Chondrocyte (in vitro differentiated cells): ENCODE data around the gene MOCS1. TPM values are rescaled to one million over a fixed set of nuclear protein-coding genes. Genes with fewer than 3 reads are reported as not detected.

ENCODE experiments used
- DNase-seq: peaks from one replicate; pipeline ENCODE4 v3.0.0; 2021; ENCODE audit warnings: mixed read lengths, low spot score
- H3K27ac Mint-ChIP-seq: one replicate; pipeline ENCODE4 v1.8.0; 2021; ENCODE audit warnings: mild to moderate bottlenecking, moderate library complexity, mixed read lengths; ENCODE audit not compliant: unreplicated experiment
- H3K27me3 Mint-ChIP-seq: 2 replicates; pipeline ENCODE4 v1.8.0; 2021; ENCODE audit warnings: low read depth, mixed read lengths
- H3K36me3 Mint-ChIP-seq: 2 replicates; pipeline ENCODE4 v1.8.0; 2021; ENCODE audit warnings: low read depth, mixed read lengths
- H3K4me1 Mint-ChIP-seq: 2 replicates; pipeline ENCODE4 v1.8.0; 2021; ENCODE audit warnings: low read depth, mild to moderate bottlenecking, mixed read lengths
- H3K4me3 Mint-ChIP-seq: one replicate; pipeline ENCODE4 v1.8.0; 2021; ENCODE audit warnings: mild to moderate bottlenecking, moderate library complexity, mixed read lengths; ENCODE audit not compliant: unreplicated experiment
- H3K9me3 Mint-ChIP-seq: 2 replicates; pipeline ENCODE4 v1.8.0; 2021; ENCODE audit warnings: low read depth, mixed read lengths
- CTCF ChIP-seq: fragments of 200-600 bp; sonication (generic); IDR thresholded peaks from 2 replicates; pipeline ENCODE4 v1.5.0; 2021; ENCODE audit warnings: antibody characterized with exemption, mild to moderate bottlenecking, moderate library complexity
- total RNA-seq: library from RNA; stranded (reverse); gene quantifications from 3 replicates; pipeline ENCODE4 v1.2.1, GENCODE V29; 2021

MOCS1 gene
- total RNA-seq, 1 donor from 2014 or later = 35.2 TPM

GRCh38 chr6:39941820-39942219 is 7.6 kb upstream of the MOCS1 start:
- Mint-ChIP-seq H3K36me3 (no peaks in the 10 kb centered on the region), H3K4me3 (no peak overlapping the region), H3K4me1 (peaks cover 19% of the 10 kb centered on the region), H3K27me3 (no peaks in the 10 kb centered on the region), H3K9me3 (no peaks in the 10 kb centered on the region), H3K27ac (no peak overlapping the region)
- no peak for DNase-seq
- no peak for TF ChIP-seq CTCF

GRCh38 chr6:39941138-39941537 is 6.9 kb upstream of the MOCS1 start:
- Mint-ChIP-seq H3K4me1 (peaks cover 19% of the 10 kb centered on the region), H3K4me3 (no peak overlapping the region), H3K27me3 (no peaks in the 10 kb centered on the region), H3K36me3 (no peaks in the 10 kb centered on the region), H3K27ac (no peak overlapping the region), H3K9me3 (no peaks in the 10 kb centered on the region)
- no peak for TF ChIP-seq CTCF
- no peak for DNase-seq

GRCh38 chr6:39938773-39939654 is 4.8 kb upstream of the MOCS1 start:
- no peak for TF ChIP-seq CTCF
- H3K27ac Mint-ChIP-seq = peak overlapping the region; percentile 63
- no peak overlapping the region for H3K4me3 Mint-ChIP-seq
- H3K4me1 Mint-ChIP-seq = peaks cover 35% of the 10 kb centered on the region
- H3K36me3 Mint-ChIP-seq = no peaks in the 10 kb centered on the region
- H3K27me3 Mint-ChIP-seq = no peaks in the 10 kb centered on the region
- no peak for DNase-seq
- no peaks in the 10 kb centered on the region for H3K9me3 Mint-ChIP-seq

- H3K27ac Mint-ChIP-seq = no peak overlapping the region
- H3K27me3 Mint-ChIP-seq = no peaks in the 10 kb centered on the region
- no peak overlapping the region for H3K4me3 Mint-ChIP-seq
These were observed 3.5 kb upstream of the MOCS1 start for GRCh38 chr6:39937686-39938333.

More at GRCh38 chr6:39937686-39938333, 3.5 kb upstream of the MOCS1 start:
- TF ChIP-seq CTCF = no peak
- H3K9me3 Mint-ChIP-seq = no peaks in the 10 kb centered on the region
- no peaks in the 10 kb centered on the region for H3K36me3 Mint-ChIP-seq
- DNase-seq = no peak
- H3K4me1 Mint-ChIP-seq = peaks cover 47% of the 10 kb centered on the region
